Hepatocyte (in vitro differentiated cells): ENCODE results near the gene MRPL57.

ENCODE experiments used
- CTCF ChIP-seq: fragments of 200-600 bp; sonication (generic); IDR thresholded peaks from 2 replicates; pipeline ENCODE4 v1.5.1; 2016; ENCODE audit warnings: antibody characterized with exemption, mild to moderate bottlenecking; ENCODE audit not compliant: poor library complexity
- EZH2 ChIP-seq: fragments of 200-600 bp; sonication (generic); IDR thresholded peaks from 2 replicates; pipeline ENCODE4 v1.6.1; 2016; ENCODE audit warnings: antibody characterized with exemption, mild to moderate bottlenecking, borderline replicate concordance
- EZH2phosphoT487 ChIP-seq: fragments of 200-600 bp; sonication (generic); IDR thresholded peaks from one replicate; pipeline ENCODE4 v1.6.1; 2018; ENCODE audit warnings: antibody characterized with exemption, mild to moderate bottlenecking, low read depth, moderate library complexity; ENCODE audit not compliant: unreplicated experiment, severe bottlenecking

- TF ChIP-seq CTCF = no peak
- TF ChIP-seq EZH2phosphoT487 = no peak
- TF ChIP-seq EZH2 = no peak
These were observed at the start of gene MRPL57, which contains the start of gene SKA3 for GRCh38 chr13:21176215-21176981.
